Endodermal cell (in vitro differentiated cells): Measurements from ENCODE around the gene ICA1. TPM values are rescaled to one million over a fixed set of nuclear protein-coding genes. Genes with fewer than 3 reads are reported as not detected.
"Not testable (repeated sequence)": the region's sequence is repeated elsewhere in the genome, so short reads cannot be mapped to it uniquely, and the experiment has no call there.

ENCODE experiments used
- DNase-seq: peaks from one replicate; pipeline ENCODE4 v3.0.0-alpha.2; 2017
- H3K27ac ChIP-seq: 2 replicates; pipeline ENCODE4 v1.5.1; 2013; ENCODE audit warnings: mild to moderate bottlenecking, low read depth, low read length, moderate library complexity
- H3K27me3 ChIP-seq: 2 replicates; pipeline ENCODE4 v1.6.1; 2013; ENCODE audit warnings: mild to moderate bottlenecking, low read length, moderate library complexity; ENCODE audit not compliant: insufficient read depth, control insufficient read depth, poor library complexity, severe bottlenecking
- H3K36me3 ChIP-seq: 2 replicates; pipeline ENCODE4 v1.7.0; 2013; ENCODE audit warnings: mild to moderate bottlenecking, low read length, moderate library complexity; ENCODE audit not compliant: control insufficient read depth, insufficient read depth
- H3K4me1 ChIP-seq: one replicate; pipeline ENCODE4 v1.7.0; 2013; ENCODE audit warnings: low read length; ENCODE audit not compliant: control insufficient read depth, insufficient read depth
- H3K4me3 ChIP-seq: 2 replicates; pipeline ENCODE4 v1.5.1; 2013; ENCODE audit warnings: mild to moderate bottlenecking, low read length, moderate library complexity
- H3K9ac ChIP-seq: 2 replicates; pipeline ENCODE4 v1.6.1; 2013; ENCODE audit warnings: mild to moderate bottlenecking, low read length, moderate library complexity; ENCODE audit not compliant: poor library complexity, severe bottlenecking; ENCODE audit errors: extremely low read depth
- H3K9me3 ChIP-seq: 2 replicates; pipeline ENCODE4 v1.6.1; 2013; ENCODE audit warnings: mild to moderate bottlenecking, low read length, moderate library complexity; ENCODE audit not compliant: control insufficient read depth
- H3K27ac Mint-ChIP-seq: 2 replicates; pipeline ENCODE4 v1.8.0; 2020; ENCODE audit warnings: mixed read lengths
- H3K27me3 Mint-ChIP-seq: 2 replicates; pipeline ENCODE4 v1.8.0; 2021; ENCODE audit warnings: mild to moderate bottlenecking, mixed read lengths; ENCODE audit not compliant: insufficient read depth
- H3K36me3 Mint-ChIP-seq: 2 replicates; pipeline ENCODE4 v1.8.0; 2020; ENCODE audit warnings: low read depth, mixed read lengths
- H3K4me1 Mint-ChIP-seq: 2 replicates; pipeline ENCODE4 v1.8.0; 2020; ENCODE audit warnings: mixed read lengths
- H3K4me3 Mint-ChIP-seq: 2 replicates; pipeline ENCODE4 v1.8.0; 2020; ENCODE audit warnings: mild to moderate bottlenecking, moderate library complexity, mixed read lengths
- H3K9me3 Mint-ChIP-seq: 2 replicates; pipeline ENCODE4 v1.8.0; 2020; ENCODE audit warnings: mild to moderate bottlenecking, mixed read lengths
- CTCF ChIP-seq: fragments of 200-600 bp; sonication (generic); conservative IDR thresholded peaks from 2 replicates; pipeline ENCODE4 v1.5.0; 2021; ENCODE audit warnings: antibody characterized with exemption, mild to moderate bottlenecking
- WGBS, 2 experiments: methylation state at CpG; one replicate each; pipeline versions ENCODE4 v1.1.5 to v1.1.7; 2013; ENCODE audit warnings: missing lambda C conversion rate in 2 of 2, mixed read lengths in 1 of 2; ENCODE audit not compliant: insufficient coverage in 1 of 2, insufficient read length in 1 of 2; 5-methylcytosine and 5-hydroxymethylcytosine counted together
- total RNA-seq, 2 donors: library from RNA; stranded (reverse); fragmentation: NEBNext Ultra II Directional in 1 of 2; extraction: Animal tissue kit (Norgen Biotek cat#: 25700) in 1 of 2; gene quantifications; 2 replicates in 1 of 2; 3 replicates in 1 of 2; pipeline ENCODE4 v1.2.1, GENCODE V29; 2021

ICA1 gene
- total RNA-seq, 2 donors from 2014 or later, result 25.0 to 50.2 TPM

GRCh38 chr7:8103282-8103681 lies 158.7 kb downstream of the ICA1 start:
- Mint-ChIP-seq H3K9me3 (peaks cover 24% of the 10 kb centered on the region), H3K36me3 (no peaks in the 10 kb centered on the region), H3K4me3 (no peak overlapping the region), H3K27ac (no peak overlapping the region), H3K4me1 (peaks cover 3% of the 10 kb centered on the region), H3K27me3 (no peaks in the 10 kb centered on the region)
- Histone ChIP-seq H3K27me3 (no peaks in the 10 kb centered on the region), H3K4me3 (no peak overlapping the region), H3K27ac (no peak overlapping the region), H3K36me3 (no peaks in the 10 kb centered on the region), H3K4me1 (no peaks in the 10 kb centered on the region), H3K9me3 (no peaks in the 10 kb centered on the region), H3K9ac (no peak overlapping the region)
- WGBS, 2 experiments, result 84 to 85% methylated on average over 8 to 9 of the region's 9 CpGs
- DNase-seq, result no peak
- TF ChIP-seq CTCF, result no peak

- not testable (repeated sequence) for H3K4me3 ChIP-seq, H3K27ac ChIP-seq, H3K27me3 ChIP-seq, H3K36me3 Mint-ChIP-seq, H3K9me3 ChIP-seq, H3K4me1 Mint-ChIP-seq, DNase-seq, H3K4me1 ChIP-seq, H3K4me3 Mint-ChIP-seq, H3K36me3 ChIP-seq, H3K9ac ChIP-seq, H3K27me3 Mint-ChIP-seq, H3K27ac Mint-ChIP-seq
- WGBS, 2 experiments, result 85 to 92% methylated on average over 4 of the region's 4 CpGs
- H3K9me3 Mint-ChIP-seq, result peaks cover 26% of the 10 kb centered on the region
Measured at GRCh38 chr7:8101292-8101691, 160.7 kb downstream of the ICA1 start.

GRCh38 chr7:8094164-8095140 lies 167.5 kb downstream of the ICA1 start:
- Mint-ChIP-seq H3K27ac (no peak overlapping the region), H3K27me3 (no peaks in the 10 kb centered on the region), H3K4me1 (peaks cover 7% of the 10 kb centered on the region), H3K9me3 (peaks cover 12% of the 10 kb centered on the region), H3K4me3 (no peak overlapping the region), H3K36me3 (peaks cover 27% of the 10 kb centered on the region)
- no peak for DNase-seq
- Histone ChIP-seq H3K4me3 (no peak overlapping the region), H3K4me1 (peaks cover 5% of the 10 kb centered on the region), H3K36me3 (no peaks in the 10 kb centered on the region), H3K9me3 (no peaks in the 10 kb centered on the region), H3K9ac (no peak overlapping the region), H3K27ac (no peak overlapping the region), H3K27me3 (no peaks in the 10 kb centered on the region)
- WGBS, 2 experiments, result 92 to 95% methylated on average over 3 to 6 of the region's 8 CpGs
- TF ChIP-seq CTCF, result no peak
